Left hindlimb (tissue), 1 donor: ENCODE results near the gene GTF2E1.
"Not testable (repeated sequence)": the region's sequence is repeated elsewhere in the genome, so short reads cannot be mapped to it uniquely, and the experiment has no call there.

Source experiments
- DNase-seq: peaks from one replicate; pipeline ENCODE4 v3.0.0-alpha.2; 2018

GTF2E1 gene

GRCh38 chr3:120742198-120742848, at the start of gene GTF2E1, which contains the start of gene RABL3:
TSS of gene GTF2E1 (plus strand) at chr3:120742744. CDS start at chr3:120750553, 7,809 bp downstream.
TSS of gene RABL3 (minus strand) at chr3:120742516. CDS start at chr3:120742507, 9 bp downstream.
- peak; percentile 99 for DNase-seq

GRCh38 chr3:120693439-120694171, 48.9 kb upstream of the GTF2E1 start:
- DNase-seq, result no peak

GRCh38 chr3:120699333-120699732, 43.2 kb upstream of the GTF2E1 start:
- no peak for DNase-seq

GRCh38 chr3:120705884-120706582, 36.5 kb upstream of the GTF2E1 start:
- no peak for DNase-seq

- DNase-seq, result no peak
Observed at GRCh38 chr3:120706950-120707349, 35.6 kb upstream of the GTF2E1 start.

GRCh38 chr3:120708408-120708807, 34.1 kb upstream of the GTF2E1 start:
- no peak for DNase-seq

- no peak for DNase-seq
Observed at GRCh38 chr3:120710369-120710768, 32.2 kb upstream of the GTF2E1 start.

- no peak for DNase-seq
Observed at GRCh38 chr3:120713262-120713661, 29.3 kb upstream of the GTF2E1 start.

GRCh38 chr3:120719167-120719834, 23.2 kb upstream of the GTF2E1 start:
- DNase-seq, result not testable (repeated sequence)

GRCh38 chr3:120726791-120727190, 15.8 kb upstream of the GTF2E1 start:
- no peak for DNase-seq

GRCh38 chr3:120730576-120731542, 11.7 kb upstream of the GTF2E1 start:
- DNase-seq, result no peak

- DNase-seq, result not testable (repeated sequence)
Observed at GRCh38 chr3:120738006-120738405, 4.5 kb upstream of the GTF2E1 start.

GRCh38 chr3:120741320-120741719, 1.2 kb upstream of the GTF2E1 start:
- DNase-seq, result no peak

- DNase-seq, result no peak
Observed at GRCh38 chr3:120741837-120742197, 727 bp upstream of the GTF2E1 start.

GRCh38 chr3:120742849-120743365, 363 bp downstream of the GTF2E1 start:
- no peak for DNase-seq

- peak; percentile 19 for DNase-seq
Observed at GRCh38 chr3:120743556-120744195, 1.1 kb downstream of the GTF2E1 start.

GRCh38 chr3:120745466-120745865, 2.9 kb downstream of the GTF2E1 start:
- no peak for DNase-seq

GRCh38 chr3:120749843-120750242, 7.3 kb downstream of the GTF2E1 start:
- DNase-seq, result no peak

GRCh38 chr3:120752230-120752629, 9.7 kb downstream of the GTF2E1 start:
- no peak for DNase-seq

- DNase-seq, result no peak
Observed at GRCh38 chr3:120752865-120753264, 10.3 kb downstream of the GTF2E1 start.

- DNase-seq, result no peak
Observed at GRCh38 chr3:120753810-120754209, 11.3 kb downstream of the GTF2E1 start.
